Ramos (cell line): ENCODE data around the gene PTCH2.

Source experiments
- in situ Hi-C: fragments of 300-500 bp; cut with MboI; formaldehyde crosslinking; loops from one replicate; pipeline ENCODE4 v1.14.3; 2022; ENCODE audit warnings: low sequenced_read_pairs; ENCODE audit not compliant: unreplicated experiment

The PTCH2 gene

DNA sequence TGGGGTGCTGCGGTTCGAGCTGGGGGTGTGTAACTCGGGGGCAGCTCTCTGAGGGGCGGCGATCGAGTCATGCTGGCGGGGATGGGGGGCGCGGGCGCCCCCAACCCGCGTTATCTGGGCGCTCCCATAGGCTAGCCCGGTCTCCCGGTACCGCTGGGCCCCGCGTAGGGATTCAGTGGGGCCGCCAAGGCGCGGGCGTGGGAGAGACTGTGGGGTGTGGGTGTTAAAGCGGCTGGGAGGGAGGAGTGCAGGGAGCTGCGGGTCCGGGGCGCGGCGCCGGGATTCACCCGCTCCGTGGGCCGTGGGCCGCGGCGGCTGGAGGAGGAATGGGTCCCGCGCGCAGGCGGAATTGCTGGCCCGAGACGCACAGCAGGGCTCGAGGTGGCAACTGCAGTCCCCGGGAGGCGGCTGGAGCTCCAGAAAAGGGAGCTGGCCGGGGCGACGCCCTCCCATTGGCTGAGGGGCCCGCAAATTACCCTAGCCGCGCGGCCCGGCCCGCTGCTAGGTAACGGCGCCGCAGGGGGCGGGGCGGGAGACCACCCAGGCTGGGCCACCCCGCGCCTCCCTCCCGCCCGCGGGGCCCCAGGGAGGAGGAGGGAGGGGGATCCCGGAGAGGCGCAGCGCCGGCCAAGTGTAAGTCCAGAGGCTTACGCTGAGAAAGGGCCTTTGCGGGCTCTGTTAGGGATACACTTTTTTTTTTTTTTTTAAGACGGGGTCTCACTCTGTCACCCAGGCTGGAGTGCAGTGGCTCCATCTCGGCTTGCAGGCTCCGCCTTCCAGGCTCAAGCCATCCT lies at the start of gene PTCH2:
TSS of gene PTCH2 (minus strand) at position 392 of the 794 bp plus-strand sequence. CDS start at position 71, 321 bp downstream.
- in situ Hi-C loops = no loop called here

DNA sequence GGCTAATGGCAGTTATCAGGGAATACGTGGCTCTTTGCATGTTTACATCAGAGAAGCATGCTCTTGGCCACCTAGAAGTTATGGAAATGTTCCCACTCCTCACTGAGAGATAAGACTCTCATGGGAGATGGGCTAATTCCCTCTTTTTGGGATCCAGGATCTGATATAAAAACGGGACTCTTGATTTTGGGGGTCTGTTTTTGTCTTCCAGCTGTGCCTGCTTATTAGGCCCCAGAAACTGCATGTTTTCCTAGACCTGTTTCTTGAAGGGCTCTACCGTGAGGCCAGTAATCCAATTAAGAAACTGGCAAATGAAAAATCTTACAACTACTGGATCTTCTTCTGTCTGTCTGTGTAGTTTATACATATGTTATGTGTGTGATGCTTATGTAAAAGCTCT lies 47.0 kb upstream of the PTCH2 start:
- in situ Hi-C loops = no loop called here

GRCh38 chr1:44885406-44885805 lies 42.4 kb upstream of the PTCH2 start:
- in situ Hi-C loops = no loop called here

GRCh38 chr1:44884746-44885145 lies 41.7 kb upstream of the PTCH2 start:
- in situ Hi-C loops = no loop called here

- in situ Hi-C loops = no loop called here
These were observed 38.1 kb upstream of the PTCH2 start for GRCh38 chr1:44881011-44881632.

GRCh38 chr1:44874155-44874554 lies 31.1 kb upstream of the PTCH2 start:
- in situ Hi-C loops = no loop called here

DNA sequence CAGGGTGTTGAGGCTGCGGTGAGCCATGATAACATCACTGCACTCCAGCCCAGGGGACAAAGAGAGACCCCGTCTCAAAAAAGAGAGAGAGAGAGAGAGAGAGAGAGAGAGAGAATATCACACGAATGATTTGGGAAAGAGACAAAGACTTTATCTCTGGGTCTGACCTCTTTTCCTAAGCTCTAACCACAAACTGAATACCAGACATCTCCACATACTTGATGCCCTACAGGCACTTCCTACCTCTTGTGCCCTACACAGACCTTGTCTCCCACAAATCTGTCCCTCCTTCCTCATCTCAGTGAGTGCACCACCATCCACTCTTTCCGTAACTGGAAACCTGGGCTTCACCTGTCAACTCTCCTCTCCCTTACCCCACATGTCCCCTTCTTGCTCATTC lies 27.0 kb upstream of the PTCH2 start:
- in situ Hi-C loops = no loop called here

GRCh38 chr1:44867801-44868200 lies 24.7 kb upstream of the PTCH2 start:
- in situ Hi-C loops = no loop called here

GRCh38 chr1:44862829-44863401 lies 19.9 kb upstream of the PTCH2 start:
- in situ Hi-C loops = no loop called here

DNA sequence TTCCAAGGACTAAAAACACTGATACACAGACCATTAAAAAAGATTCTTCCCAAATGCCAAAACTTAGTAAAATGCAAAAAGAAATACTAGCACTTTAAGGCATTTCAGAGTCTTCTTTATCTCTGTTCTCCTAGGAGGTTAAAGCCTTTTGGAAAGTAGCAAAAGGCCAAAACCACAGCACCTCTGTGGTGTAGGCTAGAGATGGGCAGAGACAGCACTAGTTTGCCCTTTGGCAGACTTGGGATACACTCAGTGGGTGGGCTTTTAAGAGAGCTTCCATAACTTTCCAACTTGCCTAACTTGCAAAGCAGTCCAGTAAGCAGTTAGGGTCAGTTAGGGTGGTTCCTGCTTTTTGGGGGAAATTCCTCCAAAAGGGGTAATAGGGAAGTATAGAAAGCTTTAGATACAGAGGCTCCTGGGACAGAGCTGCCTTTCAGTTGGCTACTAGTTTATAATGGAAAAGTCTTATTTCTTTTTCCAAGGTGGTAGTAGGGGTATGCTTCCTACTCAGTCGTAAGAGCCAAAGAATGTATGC lies 17.9 kb upstream of the PTCH2 start:
- in situ Hi-C loops = no loop called here

GRCh38 chr1:44860331-44860730 lies 17.3 kb upstream of the PTCH2 start:
- in situ Hi-C loops = no loop called here

DNA sequence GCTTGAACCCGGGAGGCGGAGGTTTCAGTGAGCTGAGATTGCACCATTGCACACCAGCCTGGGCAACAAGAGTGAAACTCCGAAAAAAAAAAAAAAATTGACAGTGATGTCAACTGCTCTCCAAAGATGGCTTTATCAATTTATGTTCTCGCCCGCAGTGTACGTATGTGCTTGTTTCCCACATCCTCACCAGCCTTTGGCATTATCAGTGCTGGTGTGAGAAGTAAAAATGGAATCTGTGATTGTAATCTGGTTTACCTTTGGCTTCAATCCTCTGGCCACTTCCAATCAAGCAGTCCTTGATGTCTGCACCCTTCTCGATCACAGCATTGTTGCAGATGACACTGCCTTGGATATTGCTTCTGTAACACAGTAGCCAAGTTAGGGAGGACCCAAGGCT lies 14.4 kb upstream of the PTCH2 start:
- in situ Hi-C loops = no loop called here

GRCh38 chr1:44855742-44856141 lies 12.7 kb upstream of the PTCH2 start:
- in situ Hi-C loops = no loop called here

DNA sequence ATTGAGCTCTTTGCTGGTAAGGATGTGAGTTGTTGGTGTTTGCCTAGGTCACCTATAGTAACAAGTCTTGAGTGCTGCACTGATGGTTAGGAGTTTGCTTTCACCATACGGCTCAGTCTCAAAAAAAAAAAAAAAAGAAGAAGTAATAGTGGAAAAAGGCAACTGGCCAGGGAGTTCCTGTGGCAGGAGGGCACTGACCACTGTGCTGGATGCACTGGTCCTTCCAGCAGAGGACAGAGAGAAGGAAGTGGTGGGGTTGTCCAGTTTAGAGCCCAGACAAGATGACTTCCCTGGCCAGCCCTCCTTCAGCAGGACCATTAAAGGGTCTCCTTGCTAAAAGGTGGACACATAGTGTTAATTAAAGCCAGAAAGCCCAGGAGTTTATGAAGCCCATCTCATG lies 11.9 kb upstream of the PTCH2 start:
- in situ Hi-C loops = no loop called here

DNA sequence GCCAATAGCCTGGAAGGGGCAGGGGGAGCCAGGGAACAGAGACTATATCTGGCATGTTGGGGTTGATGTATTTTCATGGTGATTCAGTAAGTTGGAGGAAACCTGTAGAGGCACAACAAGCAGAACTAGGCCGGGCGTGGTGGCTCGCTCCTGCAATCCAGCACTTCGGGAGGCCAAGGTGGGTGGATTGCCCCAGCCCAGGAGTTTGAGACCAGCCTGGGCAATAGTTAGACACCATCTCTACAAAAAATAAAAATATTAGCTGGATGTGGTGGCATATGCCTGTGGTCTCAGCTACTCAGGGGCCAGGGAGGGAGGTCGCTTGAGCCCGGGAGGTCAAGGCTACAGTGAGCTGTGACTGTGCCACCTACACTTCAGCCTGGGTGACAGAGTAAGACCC lies 10.1 kb upstream of the PTCH2 start:
- in situ Hi-C loops = no loop called here

DNA sequence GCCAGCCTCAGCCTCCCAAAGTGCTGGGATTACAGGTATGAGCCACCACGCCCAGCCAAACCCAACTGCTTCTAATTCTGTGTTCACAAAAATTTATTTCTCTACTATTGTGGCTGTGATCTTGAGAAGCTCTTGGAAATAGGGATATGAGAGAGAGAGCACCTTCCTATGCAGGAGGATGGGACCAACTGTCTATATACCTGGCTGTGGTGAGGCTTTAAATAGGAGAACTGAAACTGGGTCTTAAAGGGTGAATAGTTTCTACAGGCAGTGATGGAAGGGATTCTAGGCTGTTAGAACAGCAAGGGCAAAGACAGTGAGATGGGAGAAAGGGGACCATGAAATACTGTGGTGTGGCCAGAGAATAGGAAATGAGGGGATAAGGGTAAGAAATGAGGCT lies 8.3 kb upstream of the PTCH2 start:
- in situ Hi-C loops = no loop called here

GRCh38 chr1:44849575-44850132 lies 6.6 kb upstream of the PTCH2 start:
- in situ Hi-C loops = no loop called here

DNA sequence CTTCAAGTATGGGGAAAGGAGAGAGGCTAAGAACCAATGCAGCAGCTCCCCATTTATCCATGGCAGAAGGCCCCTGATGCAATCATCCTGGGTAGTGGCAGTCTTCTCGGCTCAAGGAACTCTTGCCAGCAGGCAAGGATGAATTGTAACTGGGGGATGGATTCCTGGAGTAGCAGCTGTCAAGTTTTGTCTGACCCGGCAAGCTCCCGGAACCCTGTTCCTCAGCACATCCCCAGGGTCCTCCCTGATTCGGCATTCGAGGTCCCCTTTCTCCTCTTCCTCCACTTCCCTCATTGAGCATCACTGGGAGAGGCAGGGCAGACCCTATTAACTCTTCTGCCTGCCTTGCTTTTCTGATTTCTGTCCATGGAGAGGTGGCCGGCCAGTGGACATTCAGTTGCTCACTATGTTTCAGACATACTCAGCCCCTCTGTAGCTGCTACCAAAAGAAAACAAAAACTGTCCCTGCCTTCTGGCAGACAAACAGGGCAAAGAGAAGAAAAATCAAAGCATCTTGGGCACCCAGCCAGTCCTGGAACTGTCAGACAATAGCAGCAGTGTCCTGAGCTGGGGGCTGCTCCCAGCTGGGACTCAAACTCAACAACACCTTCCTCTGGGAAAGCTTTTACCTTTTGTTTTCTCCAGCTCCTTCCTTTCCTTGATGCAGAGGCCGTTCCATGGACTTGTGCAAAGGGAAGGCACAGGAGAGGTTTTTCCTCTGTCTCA lies 5.6 kb upstream of the PTCH2 start:
- in situ Hi-C loops = no loop called here

GRCh38 chr1:44847845-44848244 lies 4.8 kb upstream of the PTCH2 start:
- in situ Hi-C loops = no loop called here

DNA sequence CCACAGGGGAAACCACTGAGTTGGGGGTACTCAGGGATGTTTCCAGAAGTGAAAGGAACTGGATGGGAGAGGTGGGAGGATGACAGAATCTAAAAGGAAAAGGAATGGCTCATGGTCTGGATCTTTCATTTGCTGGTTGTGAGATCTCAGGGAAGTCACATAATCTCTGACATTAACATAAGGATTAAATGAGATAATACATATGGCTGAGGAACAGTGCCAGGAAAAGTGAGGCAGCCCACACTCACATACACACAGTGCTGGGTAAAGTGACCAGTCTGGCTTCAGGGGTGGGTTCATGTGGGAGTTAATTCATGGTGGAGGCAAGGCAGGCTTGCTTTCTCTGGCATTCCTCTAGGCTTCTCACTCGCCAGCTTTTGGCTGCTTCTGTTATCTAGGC lies 3.9 kb upstream of the PTCH2 start:
- in situ Hi-C loops = no loop called here
